ENCODE measurements around the gene ALDH1A2. TPM values are rescaled to one million over a fixed set of nuclear protein-coding genes. Genes with fewer than 3 reads are reported as not detected.

The ALDH1A2 gene
- polyA plus RNA-seq, 1 donor (not counting 4 experiments of a cell fraction or from before 2014, with no cell fraction given): 1.9 TPM

- dilution Hi-C loops (cut with MboI; ENCODE audit: extremely low pct_ligation_motif_present, low sequenced_read_pairs): loop anchor here (5.0 kb wide), 1 partner anchor 202 kb away; no protein-coding TSS in a partner anchor
- H4K20me1 ChIP-seq (ENCODE audit: control insufficient read depth, extremely low read depth, insufficient read depth, low read length): no peaks in the 10 kb centered on the region
- H3K27me3 ChIP-seq (ENCODE audit: control insufficient read depth, extremely low read depth, insufficient read depth, low read length): peaks cover 28% of the 10 kb centered on the region
- H3K4me1 ChIP-seq (ENCODE audit: control insufficient read depth, extremely low read depth, insufficient read depth, low read length): no peaks in the 10 kb centered on the region
- FAIRE-seq (no peak), DNase-seq (ENCODE audit: low read depth, low spot score) (no peak)
- H3K9me3 ChIP-seq (ENCODE audit: control insufficient read depth, low read depth, low read length): no peaks in the 10 kb centered on the region
- no peaks in the 10 kb centered on the region for H3K36me3 ChIP-seq (ENCODE audit: control insufficient read depth in 2 of 2, extremely low read depth in 1 of 2, insufficient read depth in 2 of 2, low read length in 2 of 2)
- H2AFZ ChIP-seq (ENCODE audit: control insufficient read depth, low read length): no peak overlapping the region
- H3K27ac ChIP-seq (ENCODE audit: control insufficient read depth, insufficient read depth, low read length): no peak overlapping the region
- no peaks in the 10 kb centered on the region for H3K79me2 ChIP-seq (ENCODE audit: control insufficient read depth, insufficient read depth, low read length)
- no peak overlapping the region for H3K4me2 ChIP-seq (ENCODE audit: control insufficient read depth, extremely low read depth, insufficient read depth, low read depth, low read length)
- no peak for TF ChIP-seq CTCF (optimal IDR thresholded peaks at IDR 0.05 in 1 of 3, IDR thresholded peaks at IDR 0.05 in 1 of 3, conservative IDR thresholded peaks at IDR 0.05 in 1 of 3; ENCODE audit: extremely low read depth in 1 of 3, insufficient read depth in 2 of 3, low read length in 3 of 3)
- no peak for TF ChIP-seq EZH2 (IDR thresholded peaks at IDR 0.05; ENCODE audit: low read length)
- H3K4me3 ChIP-seq (ENCODE audit: control insufficient read depth in 2 of 3, extremely low read depth in 1 of 3, insufficient read depth in 2 of 3, low read depth in 1 of 3, low read length in 3 of 3): no peak overlapping the region
- no peak overlapping the region for H3K9ac ChIP-seq (ENCODE audit: control insufficient read depth, extremely low read depth, insufficient read depth, low read length)
- no peaks in the 10 kb centered on the region for H3K9me1 ChIP-seq (ENCODE audit: control insufficient read depth, extremely low read depth, insufficient read depth, low read length)
Measured at GRCh38 chr15:58069008-58069407, 3.5 kb upstream of the ALDH1A2 start.

GRCh38 chr15:58066042-58066867, 744 bp upstream of the ALDH1A2 start:
- H3K27ac ChIP-seq (ENCODE audit: control insufficient read depth, insufficient read depth, low read length): no peak overlapping the region
- no peaks in the 10 kb centered on the region for H3K4me1 ChIP-seq (ENCODE audit: control insufficient read depth, extremely low read depth, insufficient read depth, low read length)
- H3K4me3 ChIP-seq (ENCODE audit: control insufficient read depth in 2 of 3, extremely low read depth in 1 of 3, insufficient read depth in 2 of 3, low read depth in 1 of 3, low read length in 3 of 3): peak overlapping the region; percentile 18 to 33 (median 20)
- H3K36me3 ChIP-seq (ENCODE audit: control insufficient read depth in 2 of 2, extremely low read depth in 1 of 2, insufficient read depth in 2 of 2, low read length in 2 of 2): no peaks in the 10 kb centered on the region
- no peak for DNase-seq (ENCODE audit: low read depth, low spot score)
- peaks cover 38% of the 10 kb centered on the region for H3K27me3 ChIP-seq (ENCODE audit: control insufficient read depth, extremely low read depth, insufficient read depth, low read length)
- no peaks in the 10 kb centered on the region for H3K9me1 ChIP-seq (ENCODE audit: control insufficient read depth, extremely low read depth, insufficient read depth, low read length)
- peak; percentile 78 for TF ChIP-seq EZH2 (IDR thresholded peaks at IDR 0.05; ENCODE audit: low read length)
- TF ChIP-seq CTCF (optimal IDR thresholded peaks at IDR 0.05 in 1 of 3, IDR thresholded peaks at IDR 0.05 in 1 of 3, conservative IDR thresholded peaks at IDR 0.05 in 1 of 3; ENCODE audit: extremely low read depth in 1 of 3, insufficient read depth in 2 of 3, low read length in 3 of 3): peak; percentile 55 to 89 (median 84)
- H3K4me2 ChIP-seq (ENCODE audit: control insufficient read depth, extremely low read depth, insufficient read depth, low read depth, low read length): peak overlapping the region; percentile 70
- H3K79me2 ChIP-seq (ENCODE audit: control insufficient read depth, insufficient read depth, low read length): no peaks in the 10 kb centered on the region
- H2AFZ ChIP-seq (ENCODE audit: control insufficient read depth, low read length): peak overlapping the region; percentile 68
- H4K20me1 ChIP-seq (ENCODE audit: control insufficient read depth, extremely low read depth, insufficient read depth, low read length): no peaks in the 10 kb centered on the region
- dilution Hi-C loops (cut with MboI; ENCODE audit: extremely low pct_ligation_motif_present, low sequenced_read_pairs): loop anchor here (5.0 kb wide), 1 partner anchor 199 kb away; no protein-coding TSS in a partner anchor
- H3K9ac ChIP-seq (ENCODE audit: control insufficient read depth, extremely low read depth, insufficient read depth, low read length): no peak overlapping the region
- H3K9me3 ChIP-seq (ENCODE audit: control insufficient read depth, low read depth, low read length): no peaks in the 10 kb centered on the region
- FAIRE-seq: no peak

Data from keratinocyte (primary cell).